ENCODE results near the gene ACCSL.

Gene ACCSL

GRCh38 chr11:44101098-44101497 lies 53.3 kb downstream of the ACCSL start:
- Histone ChIP-seq H3K4me1 (ENCODE audit: insufficient read depth, poor library complexity, severe bottlenecking) (peaks cover 16% of the 10 kb centered on the region), H3K27me3 (ENCODE audit: insufficient read depth, poor library complexity, severe bottlenecking) (no peaks in the 10 kb centered on the region), H3K27ac (ENCODE audit: poor library complexity, severe bottlenecking) (no peak overlapping the region), H3K4me3 (ENCODE audit: severe bottlenecking) (no peak overlapping the region), H3K36me3 (ENCODE audit: low read depth) (peaks cover 27% of the 10 kb centered on the region), H3K9me3 (ENCODE audit: severe bottlenecking) (no peaks in the 10 kb centered on the region)
- ATAC-seq (ENCODE audit: low read depth) (no peak), DNase-seq (ENCODE audit: low spot score) (no peak)
- TF ChIP-seq CTCF (IDR thresholded peaks at IDR 0.05; ENCODE audit: poor library complexity, severe bottlenecking) = no peak

- Histone ChIP-seq H3K27me3 (ENCODE audit: insufficient read depth, poor library complexity, severe bottlenecking) (no peaks in the 10 kb centered on the region), H3K36me3 (ENCODE audit: low read depth) (peaks cover 36% of the 10 kb centered on the region), H3K4me1 (ENCODE audit: insufficient read depth, poor library complexity, severe bottlenecking) (no peaks in the 10 kb centered on the region), H3K9me3 (ENCODE audit: severe bottlenecking) (no peaks in the 10 kb centered on the region), H3K27ac (ENCODE audit: poor library complexity, severe bottlenecking) (no peak overlapping the region), H3K4me3 (ENCODE audit: severe bottlenecking) (no peak overlapping the region)
- DNase-seq (ENCODE audit: low spot score) (no peak), ATAC-seq (ENCODE audit: low read depth) (no peak)
- no peak for TF ChIP-seq CTCF (IDR thresholded peaks at IDR 0.05; ENCODE audit: poor library complexity, severe bottlenecking)
Observed at GRCh38 chr11:44104481-44105294, 56.9 kb downstream of the ACCSL start.

- Histone ChIP-seq H3K9me3 (ENCODE audit: severe bottlenecking) (no peaks in the 10 kb centered on the region), H3K4me1 (ENCODE audit: insufficient read depth, poor library complexity, severe bottlenecking) (no peaks in the 10 kb centered on the region), H3K27ac (ENCODE audit: poor library complexity, severe bottlenecking) (no peak overlapping the region), H3K4me3 (ENCODE audit: severe bottlenecking) (no peak overlapping the region), H3K27me3 (ENCODE audit: insufficient read depth, poor library complexity, severe bottlenecking) (no peaks in the 10 kb centered on the region), H3K36me3 (ENCODE audit: low read depth) (peaks cover 57% of the 10 kb centered on the region)
- ATAC-seq (ENCODE audit: low read depth) (no peak), DNase-seq (ENCODE audit: low spot score) (no peak)
- TF ChIP-seq CTCF (IDR thresholded peaks at IDR 0.05; ENCODE audit: poor library complexity, severe bottlenecking) = no peak
Observed at GRCh38 chr11:44108260-44108659, 60.5 kb downstream of the ACCSL start.

All from RWPE2 (cell line).